Liver (tissue), 3 donors: Measurements from ENCODE around the gene FZD1.

Source experiments
- EGR1 ChIP-seq, 2 donors: IDR thresholded peaks; 2 replicates each; pipeline ENCODE4 v1.6.1; 2016 to 2018; ENCODE audit warnings: antibody characterized with exemption in 2 of 2, low read depth in 2 of 2
- FOXA1 ChIP-seq: IDR thresholded peaks from 2 replicates; pipeline ENCODE4 v1.6.1; 2016; ENCODE audit warnings: antibody characterized with exemption
- GABPA ChIP-seq, 2 donors: IDR thresholded peaks in 1 of 2; conservative IDR thresholded peaks in 1 of 2; 2 replicates each; pipeline ENCODE4 v1.6.1; 2016; ENCODE audit warnings: antibody characterized with exemption in 2 of 2, mild to moderate bottlenecking in 1 of 2, moderate library complexity in 1 of 2
- JUND ChIP-seq, 2 donors: IDR thresholded peaks; 2 replicates each; pipeline ENCODE4 v1.6.1; 2016; ENCODE audit warnings: antibody characterized with exemption in 2 of 2
- MAX ChIP-seq: IDR thresholded peaks from 2 replicates; pipeline ENCODE4 v1.6.1; 2016; ENCODE audit warnings: antibody characterized with exemption
- NR2F2 ChIP-seq: IDR thresholded peaks from 2 replicates; pipeline ENCODE4 v1.6.1; 2016; ENCODE audit warnings: antibody characterized with exemption
- RAD21 ChIP-seq, 2 donors: IDR thresholded peaks; 2 replicates each; pipeline ENCODE4 v1.6.1; 2016; ENCODE audit warnings: antibody characterized with exemption in 2 of 2, mild to moderate bottlenecking in 2 of 2
- SP1 ChIP-seq: IDR thresholded peaks from 2 replicates; pipeline ENCODE4 v1.6.1; 2018; ENCODE audit warnings: antibody characterized with exemption, mild to moderate bottlenecking
- TAF1 ChIP-seq: conservative IDR thresholded peaks from 2 replicates; pipeline ENCODE4 v1.6.1; 2016; ENCODE audit warnings: antibody characterized with exemption, mild to moderate bottlenecking
- YY1 ChIP-seq: IDR thresholded peaks from 2 replicates; pipeline ENCODE4 v1.6.1; 2016; ENCODE audit warnings: antibody characterized with exemption, mild to moderate bottlenecking
- TF ChIP-seq, protein P1 (sequence below): fragments of 150-350 bp; IDR thresholded peaks from 2 replicates; pipeline ENCODE4 v1.5.1; 2017; ENCODE audit warnings: improper control_type of control experiment, low read depth, low read length; ENCODE audit not compliant: missing input control
- TF ChIP-seq, protein P2 (sequence below): IDR thresholded peaks from 2 replicates; pipeline ENCODE4 v1.6.1; 2016; ENCODE audit warnings: antibody characterized with exemption
- TF ChIP-seq, protein P3 (sequence below): IDR thresholded peaks from 2 replicates; pipeline ENCODE4 v1.6.1; 2016; ENCODE audit warnings: antibody characterized with exemption, mild to moderate bottlenecking
- donor health status: healthy.
- donor health status: healthy.

- TF ChIP-seq, protein P1, sequence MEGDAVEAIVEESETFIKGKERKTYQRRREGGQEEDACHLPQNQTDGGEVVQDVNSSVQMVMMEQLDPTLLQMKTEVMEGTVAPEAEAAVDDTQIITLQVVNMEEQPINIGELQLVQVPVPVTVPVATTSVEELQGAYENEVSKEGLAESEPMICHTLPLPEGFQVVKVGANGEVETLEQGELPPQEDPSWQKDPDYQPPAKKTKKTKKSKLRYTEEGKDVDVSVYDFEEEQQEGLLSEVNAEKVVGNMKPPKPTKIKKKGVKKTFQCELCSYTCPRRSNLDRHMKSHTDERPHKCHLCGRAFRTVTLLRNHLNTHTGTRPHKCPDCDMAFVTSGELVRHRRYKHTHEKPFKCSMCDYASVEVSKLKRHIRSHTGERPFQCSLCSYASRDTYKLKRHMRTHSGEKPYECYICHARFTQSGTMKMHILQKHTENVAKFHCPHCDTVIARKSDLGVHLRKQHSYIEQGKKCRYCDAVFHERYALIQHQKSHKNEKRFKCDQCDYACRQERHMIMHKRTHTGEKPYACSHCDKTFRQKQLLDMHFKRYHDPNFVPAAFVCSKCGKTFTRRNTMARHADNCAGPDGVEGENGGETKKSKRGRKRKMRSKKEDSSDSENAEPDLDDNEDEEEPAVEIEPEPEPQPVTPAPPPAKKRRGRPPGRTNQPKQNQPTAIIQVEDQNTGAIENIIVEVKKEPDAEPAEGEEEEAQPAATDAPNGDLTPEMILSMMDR: no peak
- TF ChIP-seq JUND (IDR thresholded peaks at IDR 0.05) (no peak), GABPA (IDR thresholded peaks at IDR 0.05 in 1 of 2, conservative IDR thresholded peaks at IDR 0.05 in 1 of 2) (no peak), TAF1 (no peak), RAD21 (IDR thresholded peaks at IDR 0.05) (no peak), FOXA1 (no peak), EGR1 (IDR thresholded peaks at IDR 0.05; ENCODE audit: low read depth in 2 of 2) (no peak), MAX (no peak), SP1 (no peak), YY1 (no peak), NR2F2 (no peak)
- TF ChIP-seq, protein P2, sequence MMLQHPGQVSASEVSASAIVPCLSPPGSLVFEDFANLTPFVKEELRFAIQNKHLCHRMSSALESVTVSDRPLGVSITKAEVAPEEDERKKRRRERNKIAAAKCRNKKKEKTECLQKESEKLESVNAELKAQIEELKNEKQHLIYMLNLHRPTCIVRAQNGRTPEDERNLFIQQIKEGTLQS: no peak
- TF ChIP-seq, protein P3, sequence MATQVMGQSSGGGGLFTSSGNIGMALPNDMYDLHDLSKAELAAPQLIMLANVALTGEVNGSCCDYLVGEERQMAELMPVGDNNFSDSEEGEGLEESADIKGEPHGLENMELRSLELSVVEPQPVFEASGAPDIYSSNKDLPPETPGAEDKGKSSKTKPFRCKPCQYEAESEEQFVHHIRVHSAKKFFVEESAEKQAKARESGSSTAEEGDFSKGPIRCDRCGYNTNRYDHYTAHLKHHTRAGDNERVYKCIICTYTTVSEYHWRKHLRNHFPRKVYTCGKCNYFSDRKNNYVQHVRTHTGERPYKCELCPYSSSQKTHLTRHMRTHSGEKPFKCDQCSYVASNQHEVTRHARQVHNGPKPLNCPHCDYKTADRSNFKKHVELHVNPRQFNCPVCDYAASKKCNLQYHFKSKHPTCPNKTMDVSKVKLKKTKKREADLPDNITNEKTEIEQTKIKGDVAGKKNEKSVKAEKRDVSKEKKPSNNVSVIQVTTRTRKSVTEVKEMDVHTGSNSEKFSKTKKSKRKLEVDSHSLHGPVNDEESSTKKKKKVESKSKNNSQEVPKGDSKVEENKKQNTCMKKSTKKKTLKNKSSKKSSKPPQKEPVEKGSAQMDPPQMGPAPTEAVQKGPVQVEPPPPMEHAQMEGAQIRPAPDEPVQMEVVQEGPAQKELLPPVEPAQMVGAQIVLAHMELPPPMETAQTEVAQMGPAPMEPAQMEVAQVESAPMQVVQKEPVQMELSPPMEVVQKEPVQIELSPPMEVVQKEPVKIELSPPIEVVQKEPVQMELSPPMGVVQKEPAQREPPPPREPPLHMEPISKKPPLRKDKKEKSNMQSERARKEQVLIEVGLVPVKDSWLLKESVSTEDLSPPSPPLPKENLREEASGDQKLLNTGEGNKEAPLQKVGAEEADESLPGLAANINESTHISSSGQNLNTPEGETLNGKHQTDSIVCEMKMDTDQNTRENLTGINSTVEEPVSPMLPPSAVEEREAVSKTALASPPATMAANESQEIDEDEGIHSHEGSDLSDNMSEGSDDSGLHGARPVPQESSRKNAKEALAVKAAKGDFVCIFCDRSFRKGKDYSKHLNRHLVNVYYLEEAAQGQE: no peak
Observed at GRCh38 chr7:91228327-91228726, 35.9 kb upstream of the FZD1 start.
